ENCODE data around the gene STH.

- TF ChIP-seq EZH2 (IDR thresholded peaks at IDR 0.05; ENCODE audit: borderline replicate concordance, low read length): no peak
- no peak for TF ChIP-seq CTCF (IDR thresholded peaks at IDR 0.05; ENCODE audit: low read length)
Observed at GRCh38 chr17:46013502-46014165, 14.6 kb downstream of the STH start.

All from OCI-LY1 (cell line).